ENCODE data around the gene NTHL1.

Gene NTHL1

GRCh38 chr16:2086812-2087747, 39.4 kb upstream of the NTHL1 start:
- Mint-ChIP-seq H3K27ac (no peak overlapping the region), H3K9me3 (no peaks in the 10 kb centered on the region), H3K27me3 (no peaks in the 10 kb centered on the region), H3K36me3 (no peaks in the 10 kb centered on the region), H3K4me3 (no peak overlapping the region), H3K4me1 (no peaks in the 10 kb centered on the region)

GRCh38 chr16:2086106-2086742, 38.6 kb upstream of the NTHL1 start:
- no peaks in the 10 kb centered on the region for H3K9me3 Mint-ChIP-seq

GRCh38 chr16:2085669-2086068, 38.0 kb upstream of the NTHL1 start:
- Mint-ChIP-seq H3K9me3 (no peaks in the 10 kb centered on the region), H3K4me1 (no peaks in the 10 kb centered on the region), H3K4me3 (no peak overlapping the region), H3K27me3 (no peaks in the 10 kb centered on the region), H3K36me3 (no peaks in the 10 kb centered on the region), H3K27ac (no peak overlapping the region)

More at GRCh38 chr16:2086106-2086742, 38.6 kb upstream of the NTHL1 start:
- Mint-ChIP-seq H3K27me3 (no peaks in the 10 kb centered on the region), H3K27ac (no peak overlapping the region), H3K4me3 (no peak overlapping the region), H3K36me3 (no peaks in the 10 kb centered on the region), H3K4me1 (no peaks in the 10 kb centered on the region)

GRCh38 chr16:2084895-2085625, 37.4 kb upstream of the NTHL1 start:
- Mint-ChIP-seq H3K27me3 (no peaks in the 10 kb centered on the region), H3K4me1 (no peaks in the 10 kb centered on the region), H3K27ac (no peak overlapping the region)

GRCh38 chr16:2083876-2084780, 36.5 kb upstream of the NTHL1 start:
- no peak overlapping the region for H3K27ac Mint-ChIP-seq
- H3K4me1 Mint-ChIP-seq, result no peaks in the 10 kb centered on the region

More at GRCh38 chr16:2084895-2085625, 37.4 kb upstream of the NTHL1 start:
- no peaks in the 10 kb centered on the region for H3K36me3 Mint-ChIP-seq
- no peak overlapping the region for H3K4me3 Mint-ChIP-seq
- H3K9me3 Mint-ChIP-seq, result no peaks in the 10 kb centered on the region

GRCh38 chr16:2083409-2083808, 35.8 kb upstream of the NTHL1 start:
- H3K27ac Mint-ChIP-seq, result no peak overlapping the region
- no peaks in the 10 kb centered on the region for H3K36me3 Mint-ChIP-seq
- H3K9me3 Mint-ChIP-seq, result no peaks in the 10 kb centered on the region
- H3K4me1 Mint-ChIP-seq, result no peaks in the 10 kb centered on the region
- no peaks in the 10 kb centered on the region for H3K27me3 Mint-ChIP-seq
- no peak overlapping the region for H3K4me3 Mint-ChIP-seq

More at GRCh38 chr16:2083876-2084780, 36.5 kb upstream of the NTHL1 start:
- no peaks in the 10 kb centered on the region for H3K27me3 Mint-ChIP-seq
- no peaks in the 10 kb centered on the region for H3K9me3 Mint-ChIP-seq
- no peaks in the 10 kb centered on the region for H3K36me3 Mint-ChIP-seq
- no peak overlapping the region for H3K4me3 Mint-ChIP-seq

GRCh38 chr16:2082983-2083364, 35.3 kb upstream of the NTHL1 start:
- Mint-ChIP-seq H3K36me3 (no peaks in the 10 kb centered on the region), H3K4me3 (no peak overlapping the region), H3K27ac (no peak overlapping the region), H3K27me3 (no peaks in the 10 kb centered on the region), H3K9me3 (no peaks in the 10 kb centered on the region), H3K4me1 (no peaks in the 10 kb centered on the region)

- H3K27ac Mint-ChIP-seq, result peak overlapping the region; percentile 14
- no peaks in the 10 kb centered on the region for H3K27me3 Mint-ChIP-seq
- H3K4me1 Mint-ChIP-seq, result no peaks in the 10 kb centered on the region
- no peak overlapping the region for H3K4me3 Mint-ChIP-seq
- no peaks in the 10 kb centered on the region for H3K9me3 Mint-ChIP-seq
- no peaks in the 10 kb centered on the region for H3K36me3 Mint-ChIP-seq
Observed at GRCh38 chr16:2082171-2082982, 34.7 kb upstream of the NTHL1 start.

- Mint-ChIP-seq H3K9me3 (no peaks in the 10 kb centered on the region), H3K27me3 (no peaks in the 10 kb centered on the region), H3K4me1 (no peaks in the 10 kb centered on the region), H3K27ac (no peak overlapping the region), H3K4me3 (no peak overlapping the region), H3K36me3 (no peaks in the 10 kb centered on the region)
Observed at GRCh38 chr16:2081201-2082084, 33.8 kb upstream of the NTHL1 start.

- Mint-ChIP-seq H3K4me1 (no peaks in the 10 kb centered on the region), H3K36me3 (no peaks in the 10 kb centered on the region), H3K9me3 (no peaks in the 10 kb centered on the region), H3K27ac (no peak overlapping the region), H3K27me3 (no peaks in the 10 kb centered on the region), H3K4me3 (no peak overlapping the region)
Observed at GRCh38 chr16:2079991-2080390, 32.4 kb upstream of the NTHL1 start.

- Mint-ChIP-seq H3K4me3 (no peak overlapping the region), H3K4me1 (no peaks in the 10 kb centered on the region), H3K27me3 (no peaks in the 10 kb centered on the region), H3K27ac (no peak overlapping the region), H3K36me3 (peaks cover 1% of the 10 kb centered on the region), H3K9me3 (no peaks in the 10 kb centered on the region)
Observed at GRCh38 chr16:2079311-2079800, 31.7 kb upstream of the NTHL1 start.

- Mint-ChIP-seq H3K36me3 (peaks cover 1% of the 10 kb centered on the region), H3K4me1 (no peaks in the 10 kb centered on the region), H3K27me3 (no peaks in the 10 kb centered on the region), H3K4me3 (no peak overlapping the region), H3K27ac (no peak overlapping the region), H3K9me3 (no peaks in the 10 kb centered on the region)
Observed at GRCh38 chr16:2078691-2079090, 31.1 kb upstream of the NTHL1 start.

- Mint-ChIP-seq H3K36me3 (peaks cover 1% of the 10 kb centered on the region), H3K4me1 (no peaks in the 10 kb centered on the region), H3K27me3 (no peaks in the 10 kb centered on the region), H3K4me3 (no peak overlapping the region), H3K27ac (no peak overlapping the region), H3K9me3 (no peaks in the 10 kb centered on the region)
Observed at GRCh38 chr16:2078096-2078495, 30.5 kb upstream of the NTHL1 start.
